Epithelial cell of prostate (primary cell): Measurements from ENCODE around the gene LRMDA.
"Not testable (repeated sequence)": the region's sequence is repeated elsewhere in the genome, so short reads cannot be mapped to it uniquely, and the experiment has no call there.

Experiments used
- DNase-seq: peaks from one replicate; pipeline ENCODE4 v3.0.0-alpha.2; 2011; ENCODE audit warnings: low read depth, low spot score
- H3K27ac ChIP-seq: fragments of 450-650 bp; 2 replicates; pipeline ENCODE4 v1.5.1; 2017; ENCODE audit warnings: mild to moderate bottlenecking

The LRMDA gene

DNA sequence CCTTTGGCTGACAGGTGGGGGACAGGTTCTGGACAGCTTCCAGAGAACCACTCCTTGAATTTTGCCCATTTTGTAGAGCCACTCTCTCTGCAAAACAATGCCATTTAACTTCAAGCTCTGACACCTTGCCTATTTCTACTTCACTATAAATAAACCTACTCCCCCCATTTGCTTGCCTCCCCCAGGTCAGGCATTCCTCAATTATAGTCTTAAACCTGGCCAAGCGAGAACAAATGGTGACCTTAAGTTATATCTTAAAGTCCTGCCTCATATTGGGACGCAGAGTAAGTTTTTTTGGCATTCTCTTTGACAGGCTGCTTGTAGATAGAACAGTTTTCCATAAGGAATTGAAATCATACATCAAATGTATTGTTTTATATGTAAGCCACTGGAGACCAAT, 706.9 kb downstream of the LRMDA start:
- DNase-seq: no peak

DNA sequence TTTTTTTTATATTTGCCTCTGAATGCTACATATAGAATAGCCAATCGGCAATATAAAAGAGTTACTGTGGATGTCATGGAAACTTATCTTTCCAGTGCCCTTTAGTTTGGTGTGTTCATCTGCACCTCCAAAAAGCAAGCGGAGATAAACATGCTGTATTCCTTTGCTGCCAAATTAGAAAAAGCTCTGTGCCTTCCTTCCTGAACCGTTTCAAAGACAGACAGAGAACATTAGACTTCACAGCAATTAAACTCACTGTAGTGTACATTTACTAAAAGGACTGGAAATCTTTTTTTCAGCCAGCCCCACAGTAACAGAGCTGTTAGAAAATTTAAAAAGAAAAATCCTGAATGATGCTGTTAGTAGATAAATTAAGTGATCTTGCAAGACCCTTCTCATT, 707.5 kb downstream of the LRMDA start:
- no peak for DNase-seq
- no peak overlapping the region for H3K27ac ChIP-seq

More for the DNA sequence above, 706.9 kb downstream of the LRMDA start:
- H3K27ac ChIP-seq: no peak overlapping the region

DNA sequence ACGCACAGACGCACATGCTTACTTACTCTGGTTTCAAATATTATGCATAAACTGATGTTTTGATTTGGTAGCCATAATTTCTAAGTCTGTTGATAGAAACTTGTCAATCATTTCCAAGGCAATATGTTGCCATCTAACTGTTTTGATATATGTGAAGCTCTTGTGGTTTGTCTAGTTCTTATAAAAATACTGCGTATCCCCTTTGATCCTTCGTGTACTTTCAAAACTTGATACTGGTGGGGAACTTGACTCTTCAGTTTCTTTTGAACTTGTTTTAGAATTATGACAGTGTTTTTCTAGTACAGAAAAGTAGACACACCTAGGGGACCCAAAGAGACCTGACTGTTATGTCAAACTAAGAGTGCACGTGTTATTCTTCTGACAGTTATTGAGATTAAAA, 708.0 kb downstream of the LRMDA start:
- H3K27ac ChIP-seq: no peak overlapping the region
- no peak for DNase-seq

DNA sequence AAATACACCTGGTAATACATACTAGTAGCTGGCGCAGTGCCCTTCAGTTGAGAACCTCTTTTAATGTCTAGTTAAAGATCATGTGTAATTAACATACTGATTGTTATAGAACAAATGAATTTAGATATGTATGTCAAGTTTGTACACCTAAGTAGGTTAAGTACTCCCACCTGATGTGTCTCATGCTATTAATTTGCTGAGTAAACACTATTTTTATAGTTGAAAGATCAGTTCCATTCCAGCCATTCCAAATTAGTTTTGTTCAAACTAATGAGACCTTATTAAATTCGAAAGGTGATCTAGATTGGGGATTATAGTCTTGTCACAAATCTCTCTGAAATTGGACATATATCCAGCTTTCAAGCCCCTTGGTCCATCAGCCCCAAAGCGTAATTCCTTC, 710.0 kb downstream of the LRMDA start:
- no peak overlapping the region for H3K27ac ChIP-seq

DNA sequence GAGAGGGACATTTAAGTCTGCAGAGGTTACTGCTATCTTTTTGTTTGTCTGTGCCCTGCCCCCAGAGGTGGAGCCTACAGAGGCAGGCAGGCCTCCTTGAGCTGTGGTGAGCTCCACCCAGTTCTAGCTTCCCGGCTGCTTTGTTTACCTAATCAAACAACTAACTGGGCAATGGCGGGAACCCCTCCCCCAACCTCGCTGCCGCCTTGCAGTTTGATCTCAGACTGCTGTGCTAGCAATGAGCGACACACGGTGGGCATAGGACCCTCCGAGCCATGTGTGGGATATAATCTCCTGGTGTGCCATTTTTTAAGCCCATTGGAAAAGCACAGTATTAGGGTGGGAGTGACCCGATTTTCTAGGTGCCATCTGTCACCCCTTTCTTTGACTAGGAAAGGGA, 716.8 kb downstream of the LRMDA start:
- not testable (repeated sequence) for H3K27ac ChIP-seq, DNase-seq

More for the DNA sequence above, 710.0 kb downstream of the LRMDA start:
- no peak for DNase-seq

DNA sequence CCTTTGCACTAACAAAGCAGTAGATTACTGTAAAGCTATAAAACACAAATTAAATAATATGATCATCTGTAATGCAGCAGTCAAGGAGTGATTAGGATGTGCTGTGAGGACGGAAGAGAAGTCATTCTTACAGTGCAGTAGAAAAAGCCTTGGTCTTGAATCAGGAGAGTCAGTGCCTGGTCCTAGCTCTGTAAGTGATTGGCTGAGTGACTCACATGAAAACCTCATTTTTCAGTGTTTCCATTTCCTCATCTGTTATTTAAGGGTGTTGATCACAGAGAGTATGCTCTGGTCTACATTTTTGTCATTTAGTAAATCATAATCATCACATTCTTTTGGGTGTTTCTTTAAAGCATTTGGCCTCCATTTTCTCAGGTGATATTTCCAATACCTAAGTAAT, 717.8 kb downstream of the LRMDA start:
- no peak for DNase-seq
- H3K27ac ChIP-seq: no peak overlapping the region

DNA sequence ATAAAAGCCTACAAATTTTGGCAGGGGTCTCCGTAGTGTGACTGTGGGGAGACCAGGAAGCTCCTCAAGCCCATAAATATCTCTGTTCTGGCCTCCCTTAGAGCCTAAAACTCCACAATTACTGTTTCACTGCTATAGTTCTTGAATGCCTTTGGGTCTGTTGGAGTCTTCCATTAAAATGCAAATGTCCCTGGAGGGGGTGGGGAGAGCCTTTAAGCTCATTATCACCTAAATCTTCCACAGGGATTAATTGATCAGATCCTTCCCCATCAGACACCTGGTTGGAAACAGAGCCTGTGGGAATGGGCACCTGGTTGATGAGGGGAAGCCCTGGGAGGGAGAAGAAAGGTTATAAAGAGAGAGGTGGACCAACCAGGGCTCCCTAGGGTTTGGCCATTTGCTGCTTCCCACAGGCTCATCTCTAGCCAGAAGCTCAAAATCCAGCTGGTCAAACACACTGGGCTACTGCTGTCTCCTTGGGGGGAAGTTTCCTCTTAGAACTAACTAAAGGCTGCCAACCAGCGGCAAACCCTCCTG, 718.2 kb downstream of the LRMDA start:
- no peak for DNase-seq
- H3K27ac ChIP-seq: peak overlapping the region; percentile 3

DNA sequence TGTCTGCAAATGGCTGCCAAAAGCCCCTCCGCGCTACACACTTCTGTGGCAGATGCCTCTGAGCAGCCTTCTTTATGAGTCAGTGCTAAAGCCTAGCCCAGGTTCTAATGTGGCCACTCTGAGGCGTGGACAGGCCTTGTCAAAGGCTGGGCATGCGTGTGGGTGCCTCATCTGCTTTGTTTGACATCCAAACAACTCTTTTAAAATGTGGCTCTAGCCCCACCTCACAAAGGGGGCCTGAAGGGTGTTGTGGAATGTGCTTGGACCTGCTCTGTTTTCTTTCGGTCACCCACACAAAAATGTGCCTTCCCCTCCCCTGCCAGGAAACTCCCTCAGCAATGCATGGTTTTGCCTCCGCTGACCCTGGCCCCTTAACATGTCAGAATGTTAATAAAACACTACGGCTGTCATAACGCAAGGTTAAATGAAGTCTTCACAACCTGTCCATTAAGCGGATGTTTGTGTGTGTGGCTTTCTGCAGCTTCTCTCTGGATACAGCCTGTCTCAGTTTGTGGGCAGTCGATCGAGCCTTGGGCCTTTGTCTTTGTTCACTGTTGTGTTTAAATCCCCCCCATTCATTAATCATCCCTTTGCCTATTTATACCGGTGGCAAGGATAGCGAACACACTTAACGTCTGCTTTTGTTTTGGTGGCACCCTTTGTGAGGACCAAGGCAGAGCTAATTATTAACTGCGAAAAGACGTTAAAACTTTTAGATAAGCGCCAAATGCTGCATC, 718.9 kb downstream of the LRMDA start:
- peak overlapping the region; percentile 3 for H3K27ac ChIP-seq
- peak; percentile 12 for DNase-seq

DNA sequence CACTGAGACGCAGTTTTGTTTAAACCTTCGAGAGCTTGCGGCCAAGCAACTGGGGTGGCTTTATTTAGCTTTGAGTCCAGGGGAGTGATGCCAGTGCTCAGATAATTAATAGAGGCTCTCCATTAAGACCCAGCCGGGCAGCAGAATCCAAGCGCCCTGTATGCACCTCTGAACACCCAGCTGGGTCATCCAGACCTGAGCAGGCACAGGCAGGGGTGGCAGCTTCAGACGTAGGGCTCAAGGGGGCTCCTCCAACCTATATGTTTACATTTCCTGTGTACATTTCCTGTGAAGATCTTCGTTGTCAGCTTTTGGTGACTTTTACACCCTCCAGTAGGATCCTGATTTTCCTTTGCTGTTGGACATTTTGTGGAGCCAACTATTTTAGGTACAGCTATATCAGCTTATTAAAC, 719.5 kb downstream of the LRMDA start:
- no peak for DNase-seq
- H3K27ac ChIP-seq: no peak overlapping the region

DNA sequence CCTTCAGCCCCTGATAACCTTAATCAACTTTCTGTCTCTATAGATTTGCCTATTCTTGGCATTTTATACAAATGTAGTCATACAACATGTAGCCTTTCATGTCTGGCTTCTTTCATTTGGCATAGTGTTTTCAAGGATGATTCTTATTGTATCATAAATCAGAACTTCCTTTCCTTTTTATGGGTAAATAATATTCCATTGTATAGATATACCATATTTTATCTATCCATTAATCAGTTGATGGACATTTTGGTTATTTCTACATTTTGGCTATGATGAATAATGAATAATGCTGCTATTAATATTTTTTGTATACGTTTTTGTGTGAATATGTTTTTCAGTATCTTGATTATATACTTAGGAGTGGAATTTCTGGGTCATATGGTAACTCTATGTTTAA, 720.8 kb downstream of the LRMDA start:
- H3K27ac ChIP-seq: no peak overlapping the region
- no peak for DNase-seq

DNA sequence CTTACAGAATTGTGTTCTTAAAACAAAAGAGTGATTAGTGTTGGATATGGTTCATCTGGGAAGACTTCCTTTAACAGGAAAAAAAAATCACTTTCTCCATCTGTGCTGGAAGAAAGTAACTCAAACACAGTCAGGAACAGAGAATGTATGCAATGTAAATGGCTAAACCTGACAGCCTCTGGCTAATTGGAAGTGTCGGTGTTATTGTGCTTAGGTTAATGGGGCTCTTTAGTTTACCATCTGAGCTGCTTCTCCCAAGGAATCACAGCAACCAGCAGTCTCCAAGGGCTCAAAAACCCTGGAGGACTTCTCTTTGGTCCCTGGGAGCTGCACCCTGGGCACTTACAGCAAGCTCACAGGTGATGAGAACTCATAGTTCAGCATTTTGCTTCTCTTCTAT, 724.5 kb downstream of the LRMDA start:
- DNase-seq: no peak

DNA sequence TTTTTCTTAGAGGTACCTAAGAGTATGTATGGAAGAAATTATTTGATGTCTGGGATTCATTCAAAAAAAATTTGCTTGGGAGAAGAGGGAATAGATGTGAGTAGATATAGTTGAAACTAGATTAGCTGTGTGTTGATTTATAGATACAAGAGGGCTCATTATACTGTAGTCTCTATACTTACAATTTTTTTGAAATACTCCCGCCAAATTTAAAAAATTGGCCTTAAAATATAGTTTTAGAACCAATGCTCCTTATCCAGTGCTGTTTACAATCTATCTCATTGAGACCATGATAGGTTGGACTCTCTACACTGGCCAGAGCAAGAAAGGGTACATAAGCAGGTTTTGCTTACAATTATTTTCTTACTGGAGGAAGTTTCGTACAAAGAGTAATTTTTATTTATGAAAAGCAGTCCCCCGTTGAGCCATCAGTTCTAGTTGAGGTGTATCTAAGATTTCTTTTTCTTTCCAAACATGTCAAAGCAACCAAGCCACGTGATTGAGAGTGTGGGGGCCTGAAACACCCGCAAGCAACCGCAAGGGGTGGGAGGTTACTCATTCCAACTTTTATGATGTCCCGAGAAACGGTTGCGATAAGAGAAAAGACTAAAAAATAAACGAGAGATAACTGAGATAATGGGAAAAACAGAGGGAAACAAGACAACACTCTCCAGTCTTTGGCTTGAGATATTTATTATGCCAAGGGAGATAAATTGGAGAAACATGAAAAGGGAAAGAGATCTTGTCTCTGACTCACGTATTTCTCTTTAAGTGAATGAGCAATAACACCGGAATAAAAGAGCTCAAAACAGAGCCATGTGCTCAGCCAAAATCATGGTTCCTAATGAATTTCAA, 729.2 kb downstream of the LRMDA start:
- no peak overlapping the region for H3K27ac ChIP-seq
- DNase-seq: no peak

More for the DNA sequence above, 724.5 kb downstream of the LRMDA start:
- H3K27ac ChIP-seq: no peak overlapping the region

DNA sequence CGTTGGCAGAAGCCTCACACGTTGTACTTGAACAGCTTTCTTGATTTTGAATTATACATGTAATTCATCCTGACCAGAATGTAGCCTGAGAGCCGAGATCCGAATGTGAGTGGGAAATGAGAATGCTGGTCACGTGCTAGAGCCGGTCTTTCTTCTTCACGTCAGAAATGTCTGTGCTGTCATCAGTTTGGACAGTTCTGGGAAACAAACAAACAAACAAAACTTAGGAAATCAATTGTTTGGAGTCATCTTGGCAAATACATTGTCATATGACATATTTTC, 729.8 kb downstream of the LRMDA start:
- DNase-seq: no peak
- no peak overlapping the region for H3K27ac ChIP-seq

DNA sequence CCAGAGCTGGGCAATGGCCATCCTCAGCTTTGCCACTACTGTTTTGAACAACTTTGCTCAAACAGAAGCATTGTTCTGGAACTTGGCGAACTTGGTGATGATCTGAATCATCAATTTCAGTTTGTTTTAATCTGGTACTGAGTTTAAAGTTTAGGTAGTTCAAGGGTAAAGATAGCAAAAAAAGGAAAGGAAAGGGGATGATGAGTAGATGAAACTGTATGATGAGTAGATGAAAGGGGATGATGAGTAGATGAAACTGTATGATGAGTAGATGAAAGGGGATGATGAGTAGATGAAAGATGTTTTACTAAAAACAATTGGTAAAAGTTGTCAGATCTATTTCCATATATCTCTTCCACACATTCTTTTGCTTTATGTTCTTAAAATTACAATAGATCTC, 737.0 kb downstream of the LRMDA start:
- DNase-seq: no peak
- no peak overlapping the region for H3K27ac ChIP-seq

DNA sequence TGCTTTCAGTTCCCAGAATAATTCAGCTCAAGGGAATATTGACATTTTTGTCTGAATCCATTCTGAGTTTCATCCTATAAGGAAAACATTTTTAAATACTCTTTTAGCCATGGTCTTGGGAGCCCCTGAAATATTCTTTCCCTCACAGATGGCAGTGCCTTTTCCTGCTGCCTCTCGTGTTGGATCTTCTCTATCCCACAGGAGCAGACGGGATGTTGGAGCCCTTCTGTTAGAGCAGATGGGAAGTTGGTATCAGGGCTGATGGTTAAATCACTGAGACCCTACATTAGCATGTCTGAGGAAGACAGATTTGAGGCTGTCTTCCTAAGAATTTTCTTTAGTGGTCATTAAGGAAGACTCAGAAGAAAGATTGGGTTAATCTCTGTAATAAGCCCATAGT, 737.8 kb downstream of the LRMDA start:
- DNase-seq: no peak
- H3K27ac ChIP-seq: no peak overlapping the region

DNA sequence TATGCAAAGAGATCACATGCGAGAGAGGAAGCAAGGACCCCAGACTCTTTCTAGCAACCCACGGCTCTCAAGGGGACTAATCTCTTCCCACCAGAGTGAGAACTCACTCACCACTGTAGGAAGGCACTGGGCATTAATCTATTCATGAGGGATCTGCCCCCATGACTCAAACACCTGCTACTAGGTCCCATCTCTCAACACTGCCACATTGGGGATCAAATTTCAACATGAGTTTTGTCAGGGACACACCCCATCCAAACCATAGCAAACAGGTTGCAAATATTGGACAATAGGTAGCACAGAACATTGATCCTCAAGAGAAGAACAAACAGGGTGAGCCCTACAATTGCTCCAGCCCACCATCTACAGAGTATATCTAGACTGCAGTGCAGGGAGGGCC, 740.6 kb downstream of the LRMDA start:
- no peak overlapping the region for H3K27ac ChIP-seq
- no peak for DNase-seq

DNA sequence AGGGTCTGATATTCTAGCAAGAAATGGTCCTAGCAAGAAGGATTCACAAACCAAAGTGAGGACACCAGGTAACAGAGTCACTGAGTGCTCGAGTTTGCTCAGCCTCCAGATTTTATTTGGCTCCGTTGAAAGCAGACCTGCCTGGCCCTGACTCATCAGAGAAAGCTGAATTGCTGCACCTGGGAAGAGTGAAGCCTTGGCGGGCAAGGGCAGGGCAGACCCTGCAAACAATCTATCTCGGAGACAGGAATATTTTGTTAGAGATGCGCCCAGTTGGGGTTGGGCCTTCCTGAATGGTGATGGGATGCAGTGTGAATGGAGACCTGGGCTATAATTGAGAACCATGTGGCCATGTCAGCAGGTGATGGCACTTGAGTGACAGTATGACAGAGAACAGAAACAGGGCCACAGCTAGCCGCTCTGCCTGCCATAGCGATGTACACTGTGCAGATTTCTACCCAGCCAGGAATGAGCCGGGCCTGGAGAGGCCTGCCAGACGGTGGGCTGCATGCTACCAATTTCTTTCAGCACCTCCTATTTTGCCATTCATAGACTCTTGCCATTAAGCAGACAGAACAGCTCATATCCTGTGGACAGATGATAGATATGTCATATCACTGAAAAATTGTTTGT, 744.2 kb downstream of the LRMDA start:
- DNase-seq: no peak
- H3K27ac ChIP-seq: no peak overlapping the region

DNA sequence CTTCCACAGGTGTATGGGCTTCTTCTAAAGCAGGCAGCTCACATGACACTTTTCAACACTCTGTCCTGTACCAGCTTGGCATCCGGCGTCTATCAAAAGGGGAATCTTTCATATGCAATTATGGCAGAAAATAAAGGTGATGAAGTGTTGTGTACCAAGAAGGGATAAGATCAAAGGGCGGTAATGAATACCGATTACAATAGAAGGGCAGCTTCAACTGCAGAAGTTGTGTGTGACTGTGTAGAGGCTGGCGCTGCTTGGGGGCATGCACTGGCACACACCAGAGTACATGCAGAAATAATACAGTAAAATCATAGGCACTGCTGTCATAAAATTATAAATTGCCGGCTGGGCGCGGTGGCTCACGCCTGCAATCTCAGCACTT, 744.7 kb downstream of the LRMDA start:
- H3K27ac ChIP-seq: no peak overlapping the region
- no peak for DNase-seq

DNA sequence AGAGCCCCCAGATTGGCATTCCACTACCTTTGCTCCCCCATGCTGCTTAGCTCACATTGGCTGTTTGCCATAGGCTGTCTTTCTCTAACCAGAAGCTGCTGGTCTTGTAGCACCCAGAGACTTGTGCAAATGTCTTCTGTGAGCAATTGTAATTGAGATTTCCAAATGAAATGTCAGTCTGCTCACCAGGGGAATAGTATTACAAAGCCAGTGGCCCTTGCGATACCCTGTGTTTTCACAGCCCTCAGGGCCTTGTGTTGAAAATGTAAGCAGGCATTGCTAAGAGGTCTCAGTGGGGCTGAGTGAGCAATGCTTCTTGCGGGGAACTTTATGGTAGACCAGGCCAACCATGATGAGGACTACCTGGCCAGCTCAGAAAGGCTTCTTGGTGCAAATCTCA, 746.5 kb downstream of the LRMDA start:
- no peak overlapping the region for H3K27ac ChIP-seq

DNA sequence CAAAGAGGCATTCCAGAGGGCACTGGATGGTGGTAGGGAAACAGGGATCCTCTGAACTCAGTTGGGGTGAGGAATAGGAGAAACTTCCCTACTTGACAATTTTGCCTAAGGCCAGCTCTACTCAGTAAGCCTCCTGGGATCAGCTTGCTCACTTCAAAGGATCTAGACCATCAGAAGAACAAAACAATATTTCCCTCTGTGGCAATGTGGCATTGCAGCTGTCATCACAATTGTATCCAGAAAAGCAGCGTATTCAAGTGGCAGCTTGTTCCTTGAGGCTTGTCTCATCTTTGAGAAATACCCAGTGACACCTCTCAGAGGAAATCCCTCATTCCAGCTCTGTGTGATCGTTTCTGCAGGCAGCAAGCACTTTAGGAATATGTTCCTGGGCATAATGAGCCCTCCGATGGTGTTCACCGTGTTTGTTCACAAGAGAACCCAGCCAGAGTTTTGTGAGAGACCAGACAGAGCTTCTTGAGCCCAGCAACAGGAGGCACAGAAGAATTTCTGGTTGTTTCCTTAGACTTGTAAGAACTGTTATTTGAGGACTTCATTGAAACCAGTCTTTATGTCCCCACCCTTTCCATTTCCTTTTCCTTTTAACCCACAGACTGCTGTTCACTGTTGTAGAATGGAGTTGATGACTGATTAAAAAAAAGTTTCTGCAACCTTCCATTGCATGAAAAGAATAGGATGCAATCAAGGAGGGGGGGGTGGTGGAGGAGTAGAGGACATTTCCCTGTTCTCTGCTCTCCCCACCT, 747.3 kb downstream of the LRMDA start:
- peak; percentile 22 for DNase-seq
- H3K27ac ChIP-seq: no peak overlapping the region

More for the DNA sequence above, 746.5 kb downstream of the LRMDA start:
- no peak for DNase-seq
